ENCODE results near the gene NEK4. TPM values are rescaled to one million over a fixed set of nuclear protein-coding genes. Genes with fewer than 3 reads are reported as not detected.

The NEK4 gene
- polyA plus RNA-seq (ENCODE audit: insufficient read length in 10 of 10), result 10 to 100 TPM in 8 of 10 donors, 1 to 10 TPM in 2; 8.6 to 13.6 (median 11.0) TPM
- long read RNA-seq, donor 1, result 0 reads
- long read RNA-seq, donor 2, result 0 reads
- long read RNA-seq, donor 3, result 0 reads
- long read RNA-seq, donor 4, result 0 reads
- long read RNA-seq, donor 5, result 0 reads
- long read RNA-seq, donor 6, result 0 reads
- long read RNA-seq, donor 7, result 0 reads
- long read RNA-seq, donor 8, full-length matches to known transcripts, result 1 of 1 reads
- long read RNA-seq, donor 8, partial matches to known transcripts, result 0 of 1 reads
- long read RNA-seq, donor 8, other reads (novel, unspliced or antisense), result 0 of 1 reads
- long read RNA-seq, donor 9, result 0 reads

GRCh38 chr3:52770496-52771333 is at the start of gene NEK4:
TSS of gene NEK4 (minus strand) at chr3:52770940. CDS start at chr3:52770746, 194 bp downstream.
- peak; percentile 90 to 96 (median 94) for DNase-seq

- DNase-seq, result no peak
Measured at GRCh38 chr3:52819936-52820335, 49.2 kb upstream of the NEK4 start.

- DNase-seq, result no peak
Measured at GRCh38 chr3:52817860-52818259, 47.1 kb upstream of the NEK4 start.

- DNase-seq, result no peak
Measured at GRCh38 chr3:52817221-52817620, 46.5 kb upstream of the NEK4 start.

GRCh38 chr3:52816654-52817053 is 45.9 kb upstream of the NEK4 start:
- no peak for DNase-seq

GRCh38 chr3:52816199-52816598 is 45.5 kb upstream of the NEK4 start:
- DNase-seq, result no peak

- no peak for DNase-seq
Measured at GRCh38 chr3:52813810-52814209, 43.1 kb upstream of the NEK4 start.

GRCh38 chr3:52811452-52812011 is 40.8 kb upstream of the NEK4 start:
- no peak for DNase-seq

GRCh38 chr3:52810923-52811322 is 40.2 kb upstream of the NEK4 start:
- DNase-seq, result no peak

- DNase-seq, result peak in 1 of 3 donors; percentile 11
Measured at GRCh38 chr3:52809662-52810377, 39.1 kb upstream of the NEK4 start.

GRCh38 chr3:52809149-52809548 is 38.4 kb upstream of the NEK4 start:
- DNase-seq, result no peak

GRCh38 chr3:52805270-52806039 is 34.7 kb upstream of the NEK4 start:
- DNase-seq, result no peak

GRCh38 chr3:52801839-52802238 is 31.1 kb upstream of the NEK4 start:
- DNase-seq, result no peak

GRCh38 chr3:52800079-52800478 is 29.3 kb upstream of the NEK4 start:
- no peak for DNase-seq

GRCh38 chr3:52798978-52799476 is 28.3 kb upstream of the NEK4 start:
- DNase-seq, result no peak

- DNase-seq, result no peak
Measured at GRCh38 chr3:52798376-52798977, 27.7 kb upstream of the NEK4 start.

- no peak for DNase-seq
Measured at GRCh38 chr3:52796411-52796810, 25.7 kb upstream of the NEK4 start.

GRCh38 chr3:52795298-52795900 is 24.7 kb upstream of the NEK4 start:
- DNase-seq, result no peak

- DNase-seq, result no peak
Measured at GRCh38 chr3:52794612-52795099, 23.9 kb upstream of the NEK4 start, which contains the start of gene ITIH3. TSS of gene ITIH3 (plus strand) at chr3:52794796. CDS start at chr3:52794804, 8 bp downstream.

Data from muscle of back (tissue), 13 donors.